ENCODE results near the gene SLC12A7.

- no peak for TF ChIP-seq CTCF (conservative IDR thresholded peaks at IDR 0.05; ENCODE audit: low read depth, low read length)
- TF ChIP-seq EZH2 (IDR thresholded peaks at IDR 0.05; ENCODE audit: low read length, unreplicated experiment): no peak
Measured at GRCh38 chr5:1103093-1103492, 8.8 kb downstream of the SLC12A7 start.

Measured in PC-3 (cell line).